ENCODE data around the gene RPS6KA2. TPM values are rescaled to one million over a fixed set of nuclear protein-coding genes. Genes with fewer than 3 reads are reported as not detected.

RPS6KA2 gene
- total RNA-seq, 2 donors from 2014 or later = 2.9 to 4.0 TPM

DNA sequence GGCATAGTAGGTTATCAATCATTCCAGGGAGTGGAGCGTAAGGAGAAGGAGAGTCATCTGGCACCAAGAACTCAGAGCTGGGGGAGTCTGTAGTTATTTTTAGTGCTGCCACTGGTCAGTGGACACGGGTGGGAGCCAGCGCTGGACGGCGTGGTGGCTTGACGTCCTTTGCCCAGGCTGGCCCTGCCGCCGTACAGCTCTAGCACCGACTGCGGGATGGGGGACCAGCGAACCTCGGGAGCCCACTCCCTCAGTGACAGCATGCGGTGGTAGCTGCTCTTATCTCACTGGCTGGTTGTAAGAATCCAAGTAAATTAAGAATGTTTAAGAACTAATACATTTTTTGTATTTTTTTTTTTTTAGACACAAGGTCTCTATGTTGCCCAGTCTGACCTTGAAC lies 32.5 kb upstream of the RPS6KA2 start:
- ATAC-seq (no peak), DNase-seq (ENCODE audit: low spot score in 2 of 2) (no peak)
- no peaks in the 10 kb centered on the region for H3K9me3 Mint-ChIP-seq
- no peaks in the 10 kb centered on the region for H3K36me3 Mint-ChIP-seq
- no peak overlapping the region for H3K27ac Mint-ChIP-seq

DNA sequence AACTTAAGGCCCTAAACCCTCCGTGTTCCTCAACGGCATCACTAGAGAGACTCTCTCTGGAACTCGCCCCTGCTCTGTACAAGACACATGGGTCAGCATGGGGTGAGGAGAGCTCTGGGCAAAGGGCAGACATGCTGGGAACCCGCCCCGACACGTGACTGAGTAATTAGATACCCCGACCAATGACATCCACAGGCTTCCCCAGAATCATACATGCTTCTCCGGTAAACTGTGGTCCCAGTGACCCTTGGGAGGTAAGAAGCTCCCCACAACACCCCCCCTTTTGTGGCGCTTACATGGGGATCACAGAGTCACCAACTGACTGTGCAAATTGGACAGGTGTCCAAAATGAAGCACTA lies 31.7 kb upstream of the RPS6KA2 start:
- DNase-seq (ENCODE audit: low spot score in 2 of 2) = no peak
- no peak for ATAC-seq
- H3K27ac Mint-ChIP-seq = no peak overlapping the region
- no peaks in the 10 kb centered on the region for H3K36me3 Mint-ChIP-seq
- H3K9me3 Mint-ChIP-seq = no peaks in the 10 kb centered on the region

- no peak for DNase-seq (ENCODE audit: low spot score in 2 of 2)
- no peak for ATAC-seq
- Mint-ChIP-seq H3K9me3 (no peaks in the 10 kb centered on the region), H3K36me3 (no peaks in the 10 kb centered on the region), H3K27ac (no peak overlapping the region)
Observed at GRCh38 chr6:166658115-166658791, 31.2 kb upstream of the RPS6KA2 start.

DNA sequence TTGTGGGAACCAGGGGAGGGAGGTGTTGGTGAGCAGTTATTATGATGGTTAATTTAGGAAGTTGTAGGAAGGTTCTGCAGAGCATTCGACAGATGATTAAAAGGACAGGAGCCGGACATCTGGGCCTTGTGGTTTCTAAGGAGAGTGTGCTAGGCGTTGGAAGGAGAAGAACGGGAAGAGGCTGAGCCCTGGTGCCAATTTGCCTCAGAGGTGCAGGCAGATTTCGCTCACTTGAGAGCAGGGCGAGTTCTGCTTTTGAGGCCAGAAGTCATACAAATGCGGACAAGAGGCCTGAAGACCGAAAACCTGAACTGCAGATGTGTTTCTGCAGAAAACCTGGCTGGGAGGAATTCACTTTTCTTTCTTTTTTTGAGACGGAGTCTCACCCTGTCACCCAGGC lies 30.5 kb upstream of the RPS6KA2 start:
- H3K27ac Mint-ChIP-seq = peak overlapping the region in 1 of 2 donors; percentile 36

GRCh38 chr6:166656230-166657151 lies 29.4 kb upstream of the RPS6KA2 start:
- no peak for ATAC-seq
- peak overlapping the region in 1 of 2 donors; percentile 25 for H3K27ac Mint-ChIP-seq
- no peaks in the 10 kb centered on the region for H3K9me3 Mint-ChIP-seq
- H3K36me3 Mint-ChIP-seq = no peaks in the 10 kb centered on the region
- DNase-seq (ENCODE audit: low spot score in 2 of 2) = no peak

More for the DNA sequence above, 30.5 kb upstream of the RPS6KA2 start:
- DNase-seq (ENCODE audit: low spot score in 2 of 2) (no peak), ATAC-seq (no peak)
- no peaks in the 10 kb centered on the region for H3K9me3 Mint-ChIP-seq
- H3K36me3 Mint-ChIP-seq = no peaks in the 10 kb centered on the region

GRCh38 chr6:166655713-166656229 lies 28.7 kb upstream of the RPS6KA2 start:
- H3K27ac Mint-ChIP-seq = no peak overlapping the region
- ATAC-seq (no peak), DNase-seq (ENCODE audit: low spot score in 2 of 2) (no peak)
- no peaks in the 10 kb centered on the region for H3K36me3 Mint-ChIP-seq
- no peaks in the 10 kb centered on the region for H3K9me3 Mint-ChIP-seq

DNA sequence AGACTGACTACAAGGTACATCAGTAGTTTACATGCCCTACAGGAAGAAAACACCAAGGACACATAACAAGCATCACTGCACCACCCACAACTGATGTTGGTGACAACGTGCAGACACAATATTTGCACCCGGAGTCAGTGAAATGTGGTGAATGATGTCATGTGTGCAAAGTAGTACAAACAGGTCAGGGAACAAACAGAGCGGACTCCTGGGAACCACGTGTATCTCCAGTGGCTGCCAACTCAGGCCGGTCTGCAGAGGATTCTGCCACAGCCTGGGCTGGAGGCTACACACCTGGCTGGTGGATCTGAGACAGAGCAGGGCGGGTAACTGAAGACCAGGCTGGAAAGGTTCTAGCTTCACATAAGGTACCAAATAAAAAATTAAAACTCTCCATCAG lies 28.2 kb upstream of the RPS6KA2 start:
- H3K9me3 Mint-ChIP-seq = no peaks in the 10 kb centered on the region
- DNase-seq (ENCODE audit: low spot score in 2 of 2) (no peak), ATAC-seq (no peak)
- no peak overlapping the region for H3K27ac Mint-ChIP-seq
- no peaks in the 10 kb centered on the region for H3K36me3 Mint-ChIP-seq

GRCh38 chr6:166654573-166654972 lies 27.5 kb upstream of the RPS6KA2 start:
- DNase-seq (ENCODE audit: low spot score in 2 of 2) (no peak), ATAC-seq (no peak)
- no peaks in the 10 kb centered on the region for H3K36me3 Mint-ChIP-seq
- H3K9me3 Mint-ChIP-seq = no peaks in the 10 kb centered on the region
- H3K27ac Mint-ChIP-seq = no peak overlapping the region

GRCh38 chr6:166653639-166653941 lies 26.5 kb upstream of the RPS6KA2 start:
- no peaks in the 10 kb centered on the region for H3K36me3 Mint-ChIP-seq
- H3K27ac Mint-ChIP-seq = no peak overlapping the region
- H3K9me3 Mint-ChIP-seq = no peaks in the 10 kb centered on the region
- DNase-seq (ENCODE audit: low spot score in 2 of 2) (no peak), ATAC-seq (no peak)

- ATAC-seq (no peak), DNase-seq (ENCODE audit: low spot score in 2 of 2) (no peak)
- H3K36me3 Mint-ChIP-seq = no peaks in the 10 kb centered on the region
- H3K27ac Mint-ChIP-seq = no peak overlapping the region
- no peaks in the 10 kb centered on the region for H3K9me3 Mint-ChIP-seq
Observed at GRCh38 chr6:166650824-166651807, 24.1 kb upstream of the RPS6KA2 start.

DNA sequence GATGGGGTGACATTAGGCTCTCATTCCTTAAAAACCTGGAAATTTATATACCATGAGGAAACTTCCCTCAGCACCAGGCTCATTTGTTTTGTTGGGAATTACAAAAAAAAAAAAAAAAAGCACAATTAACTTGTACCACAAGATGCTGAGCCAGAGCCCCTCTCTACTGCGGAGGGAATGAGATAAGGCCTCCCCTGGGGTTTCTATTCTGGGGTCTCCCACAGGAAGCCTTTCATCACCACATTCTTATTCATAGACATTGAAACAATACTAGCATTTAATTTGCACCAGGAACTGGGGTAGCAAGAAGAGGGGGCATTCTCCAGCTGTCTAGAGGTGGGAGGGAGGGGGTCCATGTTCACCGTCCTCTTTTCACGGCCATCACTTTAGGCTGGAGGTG lies 23.0 kb upstream of the RPS6KA2 start:
- H3K9me3 Mint-ChIP-seq = no peaks in the 10 kb centered on the region
- no peaks in the 10 kb centered on the region for H3K36me3 Mint-ChIP-seq
- H3K27ac Mint-ChIP-seq = no peak overlapping the region
- ATAC-seq (no peak), DNase-seq (ENCODE audit: low spot score in 2 of 2) (no peak)

- DNase-seq (ENCODE audit: low spot score in 2 of 2) (no peak), ATAC-seq (no peak)
- no peak overlapping the region for H3K27ac Mint-ChIP-seq
- no peaks in the 10 kb centered on the region for H3K9me3 Mint-ChIP-seq
- H3K36me3 Mint-ChIP-seq = peaks cover 0 to 3% of the 10 kb centered on the region in 2 donors
Observed at GRCh38 chr6:166648846-166649245, 21.8 kb upstream of the RPS6KA2 start.

DNA sequence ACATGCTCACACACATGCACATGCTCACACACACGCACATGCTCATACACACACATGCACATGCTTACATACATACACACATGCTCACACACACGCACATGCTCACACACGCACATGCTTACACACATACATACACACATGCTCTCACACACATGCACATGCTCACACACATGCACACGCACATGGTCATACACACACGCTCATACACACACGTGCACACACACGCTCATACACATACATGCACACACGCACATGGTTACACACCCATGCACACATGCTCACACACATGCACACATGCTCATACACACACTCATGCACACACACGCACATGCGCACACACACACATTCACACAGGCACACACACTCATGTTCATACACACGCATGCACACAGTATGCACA lies 20.8 kb upstream of the RPS6KA2 start:
- Mint-ChIP-seq H3K36me3 (peaks cover 0 to 6% of the 10 kb centered on the region in 2 donors), H3K27ac (no peak overlapping the region), H3K9me3 (no peaks in the 10 kb centered on the region)
- DNase-seq (ENCODE audit: low spot score in 2 of 2) (no peak), ATAC-seq (no peak)

DNA sequence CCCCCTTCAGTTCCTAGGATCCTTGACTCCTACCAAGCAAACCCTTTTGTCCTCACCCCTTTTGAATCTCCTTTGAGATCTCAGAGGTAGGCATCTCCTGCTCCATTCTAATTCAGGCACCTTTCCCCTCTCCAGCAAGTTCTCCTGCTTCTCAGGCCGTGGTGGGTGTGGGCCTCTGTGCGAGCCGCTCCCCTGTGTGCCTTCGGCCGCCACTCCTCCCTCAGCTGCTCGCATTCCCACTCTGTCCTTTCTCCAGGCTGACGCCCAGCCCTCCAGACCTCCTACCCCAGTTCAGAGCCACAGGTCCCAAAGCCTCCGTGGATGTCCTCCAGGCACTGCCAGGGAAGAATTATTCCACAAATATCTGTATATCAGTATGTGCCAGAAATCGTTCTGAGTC lies 19.7 kb upstream of the RPS6KA2 start:
- Mint-ChIP-seq H3K27ac (no peak overlapping the region), H3K36me3 (peaks cover 0 to 6% of the 10 kb centered on the region in 2 donors), H3K9me3 (no peaks in the 10 kb centered on the region)
- DNase-seq (ENCODE audit: low spot score in 2 of 2) (no peak), ATAC-seq (no peak)

GRCh38 chr6:166645896-166646295 lies 18.8 kb upstream of the RPS6KA2 start:
- H3K36me3 Mint-ChIP-seq = peaks cover 0 to 6% of the 10 kb centered on the region in 2 donors
- H3K9me3 Mint-ChIP-seq = no peaks in the 10 kb centered on the region
- no peak overlapping the region for H3K27ac Mint-ChIP-seq
- DNase-seq (ENCODE audit: low spot score in 2 of 2) = no peak
- no peak for ATAC-seq

DNA sequence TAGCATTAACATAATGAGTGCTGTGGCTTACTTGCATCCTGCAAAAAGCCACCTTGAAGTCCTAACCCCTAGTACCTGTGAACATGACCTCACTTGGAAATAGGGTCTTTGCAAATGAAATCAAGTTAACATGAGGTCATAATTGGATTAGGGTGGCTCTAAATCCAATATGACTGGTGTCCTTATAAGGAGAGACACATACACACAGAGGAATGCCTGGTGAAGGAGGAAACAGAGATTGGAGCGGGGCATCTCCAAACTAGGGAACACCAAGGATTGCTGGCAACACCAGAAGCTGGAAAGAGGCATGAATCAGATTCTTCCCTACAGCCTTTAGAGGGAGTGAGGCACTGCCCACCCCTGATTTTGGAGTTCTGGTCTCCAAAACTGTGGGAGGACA lies 17.6 kb upstream of the RPS6KA2 start:
- peaks cover 0 to 6% of the 10 kb centered on the region in 2 donors for H3K36me3 Mint-ChIP-seq
- H3K9me3 Mint-ChIP-seq = no peaks in the 10 kb centered on the region
- DNase-seq (ENCODE audit: low spot score in 2 of 2) = no peak
- no peak for ATAC-seq
- H3K27ac Mint-ChIP-seq = no peak overlapping the region
